CD1c-positive myeloid dendritic cell (primary cell): ENCODE results near the gene AKAP8L.

Experiments used
- DNase-seq: peaks from one replicate; pipeline ENCODE4 v3.0.0-alpha.2; 2016; ENCODE audit errors: extremely low spot score

AKAP8L gene

GRCh38 chr19:15418579-15419412 lies at the start of gene AKAP8L:
Gene AKAP8L (minus strand): TSS chr19:15418988. CDS start chr19:15418923, 65 bp downstream.
- peak; percentile 99 for DNase-seq

GRCh38 chr19:15467734-15468214 lies 49.0 kb upstream of the AKAP8L start:
- DNase-seq = no peak

GRCh38 chr19:15466851-15467733 lies 48.3 kb upstream of the AKAP8L start:
- peak; percentile 11 for DNase-seq

GRCh38 chr19:15464394-15465385 lies 45.9 kb upstream of the AKAP8L start, which contains the start of gene RASAL3:
Gene RASAL3 (minus strand): TSS chr19:15464544. CDS start chr19:15464358, 186 bp downstream.
- no peak for DNase-seq

GRCh38 chr19:15463861-15464371 lies 45.1 kb upstream of the AKAP8L start:
- DNase-seq = peak; percentile 44

GRCh38 chr19:15461694-15462093 lies 42.9 kb upstream of the AKAP8L start:
- no peak for DNase-seq

GRCh38 chr19:15457701-15458484 lies 39.1 kb upstream of the AKAP8L start:
- DNase-seq = no peak

GRCh38 chr19:15456871-15457700 lies 38.3 kb upstream of the AKAP8L start:
- DNase-seq = no peak

GRCh38 chr19:15456441-15456840 lies 37.7 kb upstream of the AKAP8L start:
- no peak for DNase-seq

- no peak for DNase-seq
Observed at GRCh38 chr19:15455996-15456395, 37.2 kb upstream of the AKAP8L start.

GRCh38 chr19:15453906-15454860 lies 35.4 kb upstream of the AKAP8L start:
- DNase-seq = no peak

- DNase-seq = no peak
Observed at GRCh38 chr19:15453091-15453578, 34.3 kb upstream of the AKAP8L start.

GRCh38 chr19:15452111-15453047 lies 33.6 kb upstream of the AKAP8L start:
- DNase-seq = peak; percentile 36

- DNase-seq = no peak
Observed at GRCh38 chr19:15450528-15450890, 31.7 kb upstream of the AKAP8L start.

- DNase-seq = peak; percentile 85
Observed at GRCh38 chr19:15449620-15450527, 31.1 kb upstream of the AKAP8L start, which contains the start of gene WIZ. Gene WIZ (minus strand): TSS chr19:15449956. CDS start chr19:15448307, 1,649 bp downstream.
